Neuronal stem cell (in vitro differentiated cells): Measurements from ENCODE around the gene UVSSA.

ENCODE experiments used
- DNase-seq: peaks from one replicate; pipeline ENCODE4 v3.0.0-alpha.2; 2013; ENCODE audit warnings: low spot score
- H2AFZ ChIP-seq: one replicate; pipeline ENCODE4 v1.6.1; 2013; ENCODE audit warnings: mild to moderate bottlenecking, low read length, inconsistent platforms
- H2AK5ac ChIP-seq: 2 replicates; pipeline ENCODE4 v1.6.1; 2013; ENCODE audit warnings: low read depth, mild to moderate bottlenecking, inconsistent platforms, low read length, moderate library complexity, mixed read lengths
- H2BK120ac ChIP-seq: 2 replicates; pipeline ENCODE4 v1.6.1; 2013; ENCODE audit warnings: low read depth, mild to moderate bottlenecking, inconsistent platforms, low read length, moderate library complexity, mixed read lengths
- H2BK12ac ChIP-seq: one replicate; pipeline ENCODE4 v1.6.1; 2013; ENCODE audit warnings: low read length, inconsistent platforms
- H2BK15ac ChIP-seq: 2 replicates; pipeline ENCODE4 v1.6.1; 2013; ENCODE audit warnings: mild to moderate bottlenecking, low read length, inconsistent platforms, mixed read lengths
- H2BK5ac ChIP-seq: one replicate; pipeline ENCODE4 v1.6.1; 2013; ENCODE audit warnings: inconsistent platforms, mild to moderate bottlenecking, low read length, moderate library complexity
- H3K14ac ChIP-seq: one replicate; pipeline ENCODE4 v1.6.1; 2013; ENCODE audit warnings: low read length, inconsistent platforms
- H3K18ac ChIP-seq: 2 replicates; pipeline ENCODE4 v1.6.1; 2013; ENCODE audit warnings: low read length, inconsistent platforms
- H3K23ac ChIP-seq: 2 replicates; pipeline ENCODE4 v1.6.1; 2013; ENCODE audit warnings: low read depth, mild to moderate bottlenecking, mixed read lengths, low read length, inconsistent platforms; ENCODE audit not compliant: poor library complexity
- H3K27ac ChIP-seq: replicated peaks from 3 replicates; pipeline ENCODE4 v1.5.1; 2013; ENCODE audit warnings: low read length, inconsistent platforms
- H3K27me3 ChIP-seq, 3 experiments: 2 replicates each; pipeline ENCODE4 v1.6.1; 2013; ENCODE audit warnings: low read length in 3 of 3, mild to moderate bottlenecking in 2 of 3, inconsistent platforms in 1 of 3, low read depth in 1 of 3, mixed read lengths in 1 of 3, moderate library complexity in 1 of 3; ENCODE audit not compliant: control insufficient read depth in 3 of 3, insufficient read depth in 3 of 3
- H3K36me3 ChIP-seq, 2 donors: replicated peaks in 1 of 2; 2 replicates each; pipeline ENCODE4 v1.6.1; 2013; ENCODE audit warnings: low read length in 2 of 2; ENCODE audit not compliant: control insufficient read depth in 2 of 2, insufficient read depth in 2 of 2
- H3K4ac ChIP-seq: 2 replicates; pipeline ENCODE4 v1.6.1; 2013; ENCODE audit warnings: inconsistent platforms, mild to moderate bottlenecking, low read length, moderate library complexity
- H3K4me1 ChIP-seq, 2 donors: 1 replicate in 1 of 2; 2 replicates in 1 of 2; pipeline ENCODE4 v1.6.1; 2013; ENCODE audit warnings: low read length in 2 of 2, low read depth in 1 of 2; ENCODE audit not compliant: control insufficient read depth in 2 of 2, insufficient read depth in 1 of 2
- H3K4me2 ChIP-seq: one replicate; pipeline ENCODE4 v1.6.1; 2013; ENCODE audit warnings: mild to moderate bottlenecking, low read length, inconsistent platforms; ENCODE audit not compliant: insufficient read depth, poor library complexity, severe bottlenecking
- H3K4me3 ChIP-seq, 2 donors: 2 replicates each; pipeline ENCODE4 v1.5.1; 2013; ENCODE audit warnings: low read length in 2 of 2, mild to moderate bottlenecking in 2 of 2, inconsistent platforms in 1 of 2, moderate library complexity in 1 of 2
- H3K79me1 ChIP-seq: one replicate; pipeline ENCODE4 v1.6.1; 2013; ENCODE audit warnings: low read depth, mild to moderate bottlenecking, inconsistent platforms, low read length, moderate library complexity
- H3K9ac ChIP-seq: one replicate; pipeline ENCODE4 v1.6.1; 2013; ENCODE audit warnings: mild to moderate bottlenecking, low read depth, low read length, inconsistent platforms; ENCODE audit not compliant: poor library complexity
- H3K9me3 ChIP-seq, 2 donors: replicated peaks in 1 of 2; 2 replicates each; pipeline versions ENCODE3 to v1.6.1; 2013; ENCODE audit warnings: low read length in 2 of 2, mild to moderate bottlenecking in 2 of 2, inconsistent platforms in 1 of 2, low read depth in 1 of 2, mixed read lengths in 1 of 2, moderate library complexity in 1 of 2; ENCODE audit not compliant: control insufficient read depth in 2 of 2, insufficient read depth in 1 of 2
- H4K8ac ChIP-seq: one replicate; pipeline ENCODE4 v1.6.1; 2013; ENCODE audit warnings: low read depth, mild to moderate bottlenecking, inconsistent platforms, low read length, moderate library complexity
- H4K91ac ChIP-seq: one replicate; pipeline ENCODE4 v1.6.1; 2013; ENCODE audit warnings: low read length, low read depth, mild to moderate bottlenecking, inconsistent platforms; ENCODE audit not compliant: poor library complexity
- WGBS, 2 donors: extraction: QIAGEN DNeasy Blood & Tissue Kit; methylation state at CpG; one replicate each; pipeline ENCODE4 v1.1.7; 2013; ENCODE audit warnings: missing lambda C conversion rate in 2 of 2, mixed read lengths in 1 of 2; ENCODE audit not compliant: insufficient read length in 2 of 2, insufficient replicate concordance in 1 of 2; ENCODE audit errors: extremely low coverage in 2 of 2; 5-methylcytosine and 5-hydroxymethylcytosine counted together

UVSSA gene

DNA sequence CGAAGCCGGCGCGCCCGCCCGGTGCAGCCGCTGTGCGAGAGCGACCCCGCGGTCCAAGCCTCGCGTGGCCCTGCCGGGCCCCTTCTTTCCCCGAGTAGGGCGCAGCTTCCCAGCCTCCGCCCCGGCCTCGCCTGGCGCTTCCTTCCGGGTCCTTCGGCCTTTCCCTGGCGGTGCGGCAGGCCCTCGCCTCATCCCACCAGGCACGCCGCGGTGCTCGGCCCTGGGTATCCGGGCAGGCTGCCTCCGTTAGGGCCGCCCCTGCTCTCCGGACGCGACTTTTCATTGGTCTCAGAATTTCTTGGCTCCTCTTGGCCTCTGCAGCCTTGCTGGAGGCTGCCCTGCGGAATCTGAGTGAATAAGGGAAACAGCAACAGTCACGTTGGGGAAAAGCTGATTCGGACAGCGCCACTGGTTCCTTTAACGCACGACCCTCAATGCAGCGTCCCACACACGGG, 429 bp downstream of the UVSSA start:
- Histone ChIP-seq H3K4ac (no peak overlapping the region), H3K4me1 (peaks cover 1 to 4% of the 10 kb centered on the region in 2 donors), H3K9ac (peak overlapping the region; percentile 98), H3K79me1 (peaks cover 15% of the 10 kb centered on the region), H2BK15ac (no peak overlapping the region), H3K36me3 (peaks cover 7 to 28% of the 10 kb centered on the region in 2 donors), H2BK12ac (no peak overlapping the region), H3K27me3 (no peaks in the 10 kb centered on the region), H4K8ac (no peak overlapping the region), H3K27ac (peak overlapping the region; percentile 88), H2AK5ac (peak overlapping the region; percentile 54), H3K4me3 (peak overlapping the region; percentile 81 to 96), H3K4me2 (peak overlapping the region; percentile 66), H4K91ac (no peak overlapping the region), H2BK5ac (no peak overlapping the region), H3K14ac (peak overlapping the region; percentile 75), H3K23ac (peak overlapping the region; percentile 89), H2BK120ac (no peak overlapping the region), H3K18ac (peak overlapping the region; percentile 98), H3K9me3 (no peaks in the 10 kb centered on the region), H2AFZ (peak overlapping the region; percentile 86)
- DNase-seq: peak; percentile 56
- WGBS, 2 donors: no CpG with 5 or more reads among the region's 43 CpGs

GRCh38 chr4:1348014-1348513, 1.1 kb downstream of the UVSSA start:
- H3K4ac ChIP-seq: no peak overlapping the region
- H3K4me3 ChIP-seq: peak overlapping the region in 1 of 2 donors; percentile 81
- H2BK15ac ChIP-seq: no peak overlapping the region
- H3K9me3 ChIP-seq: no peaks in the 10 kb centered on the region
- H4K8ac ChIP-seq: no peak overlapping the region
- peak overlapping the region; percentile 13 for H3K23ac ChIP-seq
- peak overlapping the region; percentile 88 for H3K27ac ChIP-seq
- no peak for DNase-seq
- H3K27me3 ChIP-seq: no peaks in the 10 kb centered on the region
- no peak overlapping the region for H2AK5ac ChIP-seq
- H4K91ac ChIP-seq: no peak overlapping the region
- H3K4me2 ChIP-seq: peak overlapping the region; percentile 66
- no peak overlapping the region for H3K18ac ChIP-seq
- H3K9ac ChIP-seq: peak overlapping the region; percentile 98
- H2AFZ ChIP-seq: peak overlapping the region; percentile 86
- H3K4me1 ChIP-seq: peaks cover 1 to 4% of the 10 kb centered on the region in 2 donors
- no peak overlapping the region for H2BK120ac ChIP-seq
- H3K79me1 ChIP-seq: peaks cover 19% of the 10 kb centered on the region
- peaks cover 8 to 34% of the 10 kb centered on the region in 2 donors for H3K36me3 ChIP-seq
- no peak overlapping the region for H2BK12ac ChIP-seq
- no peak overlapping the region for H3K14ac ChIP-seq
- no CpG with 5 or more reads among the region's 12 CpGs for WGBS, 2 donors
- H2BK5ac ChIP-seq: no peak overlapping the region

- Histone ChIP-seq H3K23ac (no peak overlapping the region), H3K4me1 (peaks cover 1 to 4% of the 10 kb centered on the region in 2 donors), H3K79me1 (peaks cover 20% of the 10 kb centered on the region), H2AK5ac (peak overlapping the region; percentile 43), H3K9me3 (no peaks in the 10 kb centered on the region), H3K4ac (no peak overlapping the region), H3K14ac (no peak overlapping the region), H3K9ac (no peak overlapping the region), H3K36me3 (peaks cover 8 to 39% of the 10 kb centered on the region in 2 donors), H2BK12ac (no peak overlapping the region), H3K4me3 (no peak overlapping the region), H2BK120ac (no peak overlapping the region), H2BK15ac (no peak overlapping the region), H4K91ac (no peak overlapping the region), H4K8ac (no peak overlapping the region), H3K18ac (no peak overlapping the region), H3K4me2 (no peak overlapping the region), H3K27ac (no peak overlapping the region), H3K27me3 (no peaks in the 10 kb centered on the region), H2AFZ (no peak overlapping the region), H2BK5ac (no peak overlapping the region)
- no CpG with 5 or more reads among the region's 25 CpGs for WGBS, 2 donors
- DNase-seq: no peak
These were observed 1.7 kb downstream of the UVSSA start for GRCh38 chr4:1348746-1349145.

DNA sequence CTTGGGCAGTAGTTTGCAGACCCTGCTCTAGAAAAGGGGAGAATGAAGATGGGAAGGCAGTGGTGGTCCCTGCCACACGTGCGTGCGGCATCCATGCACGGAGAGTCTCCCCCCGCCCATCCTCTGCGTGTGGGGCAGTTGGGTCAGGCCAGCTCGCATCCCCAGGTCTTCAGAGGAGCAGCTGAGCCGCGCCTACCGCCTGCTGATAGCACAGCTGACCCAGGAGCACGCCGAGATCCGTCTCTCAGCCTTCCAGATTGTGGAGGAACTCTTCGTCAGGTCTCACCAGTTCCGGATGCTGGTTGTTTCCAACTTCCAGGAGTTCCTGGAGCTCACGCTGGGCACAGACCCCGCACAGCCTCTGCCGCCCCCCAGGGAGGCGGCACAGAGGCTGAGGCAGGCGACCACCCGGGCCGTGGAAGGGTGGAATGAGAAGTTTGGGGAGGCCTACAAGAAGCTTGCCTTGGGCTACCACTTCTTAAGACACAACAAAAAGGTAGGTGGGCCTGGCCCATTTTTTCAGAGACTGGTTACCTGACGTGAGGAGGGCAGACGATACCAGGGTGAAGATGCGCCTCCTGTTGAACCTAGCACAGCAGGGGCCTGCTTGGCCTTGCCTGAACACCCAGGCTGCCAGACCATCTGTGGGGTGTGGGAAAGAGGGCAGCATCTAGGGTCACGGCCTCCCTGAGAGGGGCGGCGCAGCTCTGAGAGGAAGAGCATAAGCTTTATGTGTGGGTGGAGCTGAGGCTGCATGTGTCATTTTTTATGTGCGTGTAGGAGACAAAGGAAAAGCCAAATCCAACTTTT, 2.6 kb downstream of the UVSSA start:
- Histone ChIP-seq H2BK5ac (no peak overlapping the region), H2AK5ac (peak overlapping the region; percentile 46), H3K23ac (peak overlapping the region; percentile 91), H2AFZ (no peak overlapping the region), H3K27me3 (no peaks in the 10 kb centered on the region), H3K4me1 (peaks cover 1 to 4% of the 10 kb centered on the region in 2 donors), H3K36me3 (peaks cover 8 to 41% of the 10 kb centered on the region in 2 donors), H4K8ac (no peak overlapping the region), H4K91ac (no peak overlapping the region), H3K4me2 (no peak overlapping the region), H3K18ac (no peak overlapping the region), H3K9ac (peak overlapping the region; percentile 70), H3K27ac (no peak overlapping the region), H2BK120ac (peak overlapping the region; percentile 47), H3K14ac (no peak overlapping the region), H3K4me3 (peak overlapping the region in 1 of 2 donors; percentile 3), H3K79me1 (peaks cover 19% of the 10 kb centered on the region), H2BK15ac (no peak overlapping the region), H2BK12ac (no peak overlapping the region), H3K9me3 (no peaks in the 10 kb centered on the region), H3K4ac (no peak overlapping the region)
- no CpG with 5 or more reads among the region's 29 CpGs for WGBS, 2 donors
- no peak for DNase-seq
